ENCODE data around the gene ANO6.

DNA sequence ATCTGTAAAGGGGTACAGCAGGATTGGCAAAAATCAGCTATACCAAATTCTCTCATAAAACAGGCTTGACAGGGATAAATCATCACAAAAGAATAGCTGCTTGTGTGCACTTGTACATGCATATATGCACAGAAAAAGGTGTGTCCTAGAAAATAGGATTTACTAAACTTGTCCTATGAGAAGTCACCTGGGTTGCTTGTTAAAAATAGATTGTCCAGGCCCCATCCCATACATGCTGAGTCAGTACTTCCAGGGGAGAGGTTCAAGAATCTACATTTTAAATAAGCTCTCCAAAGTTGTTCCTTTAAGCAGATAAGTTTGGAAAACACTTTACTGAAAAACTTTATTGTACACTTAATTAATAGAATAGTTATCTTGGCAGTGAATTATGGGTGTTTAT is 123.1 kb downstream of the ANO6 start:
- no peak for TF ChIP-seq CTCF (IDR thresholded peaks at IDR 0.05)
- TF ChIP-seq ZFX (IDR thresholded peaks at IDR 0.05; ENCODE audit: borderline replicate concordance): no peak
